Chondrocyte (in vitro differentiated cells): ENCODE results near the gene SPTLC2. TPM values are rescaled to one million over a fixed set of nuclear protein-coding genes. Genes with fewer than 3 reads are reported as not detected.
A peak's percentile ranks its signal among the peaks of the same experiment; 100 is the strongest.

Experiments
- DNase-seq: peaks from one replicate; pipeline ENCODE4 v3.0.0; 2021; ENCODE audit warnings: mixed read lengths, low spot score
- H3K27ac Mint-ChIP-seq: one replicate; pipeline ENCODE4 v1.8.0; 2021; ENCODE audit warnings: mild to moderate bottlenecking, moderate library complexity, mixed read lengths; ENCODE audit not compliant: unreplicated experiment
- H3K27me3 Mint-ChIP-seq: 2 replicates; pipeline ENCODE4 v1.8.0; 2021; ENCODE audit warnings: low read depth, mixed read lengths
- H3K36me3 Mint-ChIP-seq: 2 replicates; pipeline ENCODE4 v1.8.0; 2021; ENCODE audit warnings: low read depth, mixed read lengths
- H3K4me1 Mint-ChIP-seq: 2 replicates; pipeline ENCODE4 v1.8.0; 2021; ENCODE audit warnings: low read depth, mild to moderate bottlenecking, mixed read lengths
- H3K4me3 Mint-ChIP-seq: one replicate; pipeline ENCODE4 v1.8.0; 2021; ENCODE audit warnings: mild to moderate bottlenecking, moderate library complexity, mixed read lengths; ENCODE audit not compliant: unreplicated experiment
- H3K9me3 Mint-ChIP-seq: 2 replicates; pipeline ENCODE4 v1.8.0; 2021; ENCODE audit warnings: low read depth, mixed read lengths
- CTCF ChIP-seq: fragments of 200-600 bp; sonication (generic); IDR thresholded peaks from 2 replicates; pipeline ENCODE4 v1.5.0; 2021; ENCODE audit warnings: antibody characterized with exemption, mild to moderate bottlenecking, moderate library complexity
- total RNA-seq: library from RNA; stranded (reverse); gene quantifications from 3 replicates; pipeline ENCODE4 v1.2.1, GENCODE V29; 2021

The SPTLC2 gene
- total RNA-seq, 1 donor from 2014 or later: 29.1 TPM

DNA sequence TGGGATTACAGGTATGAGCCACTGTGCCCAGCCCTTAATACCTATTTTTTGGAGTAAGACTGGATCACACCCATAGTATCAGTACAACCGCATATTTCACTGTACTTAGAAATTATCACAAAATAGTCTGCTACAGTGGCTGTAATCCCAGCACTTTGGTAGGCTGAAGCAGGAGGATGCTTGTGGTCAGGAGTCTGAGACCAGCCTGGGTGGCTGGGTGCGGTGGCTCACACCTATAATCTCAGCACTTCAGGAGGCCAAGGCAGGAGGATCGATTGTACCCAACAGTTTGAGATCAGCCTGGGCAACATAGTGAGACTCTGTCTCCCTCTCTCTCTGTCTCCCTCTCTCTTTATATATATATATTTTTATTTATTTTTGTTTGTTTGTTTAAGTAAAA is 5.9 kb downstream of the SPTLC2 start:
- Mint-ChIP-seq H3K9me3 (no peaks in the 10 kb centered on the region), H3K27me3 (no peaks in the 10 kb centered on the region), H3K4me1 (peaks cover 43% of the 10 kb centered on the region), H3K4me3 (no peak overlapping the region), H3K27ac (no peak overlapping the region), H3K36me3 (no peaks in the 10 kb centered on the region)
- no peak for DNase-seq
- TF ChIP-seq CTCF: no peak

DNA sequence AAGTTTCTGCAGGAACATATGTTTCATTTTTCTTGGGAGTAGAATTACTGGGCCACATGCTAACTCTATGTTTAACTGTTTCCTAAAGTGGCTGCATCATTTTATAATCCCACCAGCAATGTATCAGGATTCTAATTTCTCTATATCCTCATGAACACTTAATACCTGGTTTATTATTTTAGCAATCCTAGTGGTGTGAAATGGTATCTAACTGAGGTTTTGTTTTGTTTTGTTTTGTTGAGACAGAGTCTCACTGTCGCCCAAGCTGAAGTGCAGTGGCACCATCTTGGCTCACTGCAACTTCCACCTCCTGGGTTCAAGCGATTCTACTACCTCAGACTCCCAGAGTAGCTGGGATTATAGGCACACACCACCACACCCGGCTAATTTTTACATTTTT is 6.5 kb downstream of the SPTLC2 start:
- Mint-ChIP-seq H3K4me1 (peaks cover 37% of the 10 kb centered on the region), H3K36me3 (no peaks in the 10 kb centered on the region)

DNA sequence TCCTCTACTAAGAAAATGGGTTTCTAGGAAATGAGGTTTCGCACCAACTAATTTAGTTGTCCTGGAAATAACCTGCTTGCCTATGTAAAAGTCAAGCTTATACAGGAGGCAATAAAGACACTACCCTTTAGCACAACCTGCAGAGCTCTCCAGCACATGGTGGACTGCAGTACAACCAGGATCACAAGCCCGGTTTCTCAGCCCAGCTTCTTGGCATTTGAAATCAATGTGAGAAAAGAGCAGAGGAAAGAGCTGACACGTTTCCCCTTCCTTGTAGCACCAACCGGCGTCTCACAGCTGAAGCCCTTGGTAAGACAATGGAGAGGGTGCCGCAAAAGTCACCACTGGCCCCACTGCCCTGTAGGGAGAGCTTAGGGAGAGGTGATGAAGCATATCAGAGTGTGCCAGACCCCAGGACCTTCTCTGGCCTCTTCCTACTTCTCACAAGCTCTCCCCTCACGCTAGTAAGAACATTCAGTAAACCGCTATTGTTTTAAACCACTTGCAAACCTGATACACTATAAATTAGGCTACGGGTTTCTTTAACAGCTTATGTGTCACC is 8.6 kb downstream of the SPTLC2 start:
- no peak overlapping the region for H3K4me3 Mint-ChIP-seq
- no peaks in the 10 kb centered on the region for H3K27me3 Mint-ChIP-seq
- no peak for DNase-seq
- H3K36me3 Mint-ChIP-seq: no peaks in the 10 kb centered on the region
- TF ChIP-seq CTCF: no peak
- peaks cover 33% of the 10 kb centered on the region for H3K4me1 Mint-ChIP-seq
- no peaks in the 10 kb centered on the region for H3K9me3 Mint-ChIP-seq
- H3K27ac Mint-ChIP-seq: no peak overlapping the region

More for the DNA sequence above, 6.5 kb downstream of the SPTLC2 start:
- no peak overlapping the region for H3K27ac Mint-ChIP-seq
- no peaks in the 10 kb centered on the region for H3K9me3 Mint-ChIP-seq
- H3K4me3 Mint-ChIP-seq: no peak overlapping the region
- no peaks in the 10 kb centered on the region for H3K27me3 Mint-ChIP-seq
- TF ChIP-seq CTCF: peak; percentile 23
- no peak for DNase-seq

GRCh38 chr14:77605392-77605972 is 11.0 kb downstream of the SPTLC2 start:
- TF ChIP-seq CTCF: no peak
- no peak for DNase-seq
- Mint-ChIP-seq H3K27ac (peak overlapping the region; percentile 9), H3K36me3 (no peaks in the 10 kb centered on the region), H3K4me3 (no peak overlapping the region), H3K4me1 (peaks cover 29% of the 10 kb centered on the region), H3K27me3 (no peaks in the 10 kb centered on the region), H3K9me3 (no peaks in the 10 kb centered on the region)

DNA sequence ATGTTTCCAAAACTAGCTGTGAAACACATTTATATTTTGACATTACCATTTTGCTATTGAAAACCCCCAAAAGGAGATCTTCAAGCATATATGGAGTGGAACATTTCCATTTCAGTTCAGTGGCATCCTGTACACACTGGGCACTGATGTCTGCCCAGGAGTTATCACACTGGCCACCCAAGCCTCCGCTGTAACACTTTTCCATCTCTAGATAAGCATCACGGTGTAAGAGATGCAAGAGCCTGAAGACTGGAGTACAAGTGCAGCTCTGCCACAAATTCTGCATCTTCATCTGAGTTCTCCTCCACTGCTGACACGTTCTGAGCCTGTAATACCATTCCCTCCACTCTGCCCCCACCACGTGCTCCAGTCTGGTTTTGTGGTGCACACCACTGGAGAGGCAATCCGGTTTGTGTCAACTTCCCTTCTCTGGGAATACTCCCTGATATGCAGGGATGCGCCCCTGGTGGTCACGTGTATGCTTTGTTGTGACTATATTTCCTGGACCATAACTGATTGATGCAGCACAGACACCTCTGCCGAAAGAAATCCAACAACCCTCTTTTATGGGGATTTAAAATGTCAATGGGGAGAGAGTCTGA is 12.7 kb downstream of the SPTLC2 start:
- TF ChIP-seq CTCF: peak; percentile 52
- Mint-ChIP-seq H3K27ac (peak overlapping the region; percentile 58), H3K9me3 (no peaks in the 10 kb centered on the region), H3K36me3 (no peaks in the 10 kb centered on the region), H3K4me3 (no peak overlapping the region), H3K4me1 (peaks cover 45% of the 10 kb centered on the region), H3K27me3 (no peaks in the 10 kb centered on the region)
- no peak for DNase-seq
